Progenitor cell of endocrine pancreas (in vitro differentiated cells): ENCODE results near the gene HSPB9. TPM values are rescaled to one million over a fixed set of nuclear protein-coding genes. Genes with fewer than 3 reads are reported as not detected.
"Not testable (repeated sequence)": the region's sequence is repeated elsewhere in the genome, so short reads cannot be mapped to it uniquely, and the experiment has no call there.

Experiments used
- DNase-seq: peaks from one replicate; pipeline ENCODE4 v3.0.0; 2021; ENCODE audit warnings: low spot score; ENCODE audit not compliant: unreplicated experiment
- H3K27ac Mint-ChIP-seq: 2 replicates; pipeline ENCODE4 v1.8.0; 2021; ENCODE audit warnings: mild to moderate bottlenecking, moderate library complexity, mixed read lengths
- H3K27me3 Mint-ChIP-seq: 2 replicates; pipeline ENCODE4 v1.8.0; 2021; ENCODE audit warnings: mixed read lengths
- H3K36me3 Mint-ChIP-seq: 2 replicates; pipeline ENCODE4 v1.8.0; 2022; ENCODE audit warnings: mixed read lengths; ENCODE audit not compliant: insufficient read depth
- H3K4me1 Mint-ChIP-seq: 2 replicates; pipeline ENCODE4 v1.8.0; 2021; ENCODE audit warnings: low read depth, mixed read lengths
- H3K4me3 Mint-ChIP-seq: 2 replicates; pipeline ENCODE4 v1.8.0; 2021; ENCODE audit warnings: low read depth, mild to moderate bottlenecking, moderate library complexity, mixed read lengths
- H3K9me3 Mint-ChIP-seq: 2 replicates; pipeline ENCODE4 v1.8.0; 2021; ENCODE audit warnings: low read depth, mixed read lengths
- CTCF ChIP-seq: fragments of 200-600 bp; sonication (generic); IDR thresholded peaks from one replicate; pipeline ENCODE4 v1.5.0; 2021; ENCODE audit warnings: antibody characterized with exemption, mild to moderate bottlenecking; ENCODE audit not compliant: unreplicated experiment
- total RNA-seq: library from RNA; stranded (reverse); gene quantifications from 2 replicates; pipeline ENCODE4 v1.2.1, GENCODE V29; 2021

Gene HSPB9
- total RNA-seq, 1 donor from 2014 or later = not detected

DNA sequence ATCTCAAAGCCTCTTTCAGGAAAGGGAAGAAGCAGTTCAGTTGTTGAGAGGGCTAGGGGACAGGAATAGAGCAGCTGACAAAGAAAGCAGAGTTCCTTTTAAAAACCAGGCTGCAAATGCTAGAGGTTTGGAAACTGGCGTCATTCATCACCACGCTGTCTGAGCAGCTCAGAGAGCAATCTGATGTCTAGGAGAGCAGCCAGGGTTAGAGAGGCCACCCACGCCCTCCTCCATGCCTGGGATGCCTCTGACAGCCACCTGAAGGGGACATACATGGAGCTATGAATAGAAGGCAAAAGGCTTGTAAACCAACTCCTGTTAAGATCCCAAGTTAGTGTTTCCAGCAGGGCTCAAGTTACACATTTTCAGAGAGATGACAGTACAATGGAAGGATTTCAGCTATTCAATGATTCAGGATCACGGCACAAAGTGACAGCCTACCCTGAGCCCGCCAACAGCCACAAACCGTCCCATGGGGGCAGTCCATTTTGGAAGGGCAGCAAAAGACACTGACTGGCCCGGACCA is 19.8 kb downstream of the HSPB9 start:
- Mint-ChIP-seq H3K4me3 (no peak overlapping the region), H3K9me3 (no peaks in the 10 kb centered on the region), H3K4me1 (peaks cover 4% of the 10 kb centered on the region), H3K27me3 (no peaks in the 10 kb centered on the region), H3K36me3 (peaks cover 5% of the 10 kb centered on the region), H3K27ac (peak overlapping the region; percentile 80)
- TF ChIP-seq CTCF = no peak
- no peak for DNase-seq

DNA sequence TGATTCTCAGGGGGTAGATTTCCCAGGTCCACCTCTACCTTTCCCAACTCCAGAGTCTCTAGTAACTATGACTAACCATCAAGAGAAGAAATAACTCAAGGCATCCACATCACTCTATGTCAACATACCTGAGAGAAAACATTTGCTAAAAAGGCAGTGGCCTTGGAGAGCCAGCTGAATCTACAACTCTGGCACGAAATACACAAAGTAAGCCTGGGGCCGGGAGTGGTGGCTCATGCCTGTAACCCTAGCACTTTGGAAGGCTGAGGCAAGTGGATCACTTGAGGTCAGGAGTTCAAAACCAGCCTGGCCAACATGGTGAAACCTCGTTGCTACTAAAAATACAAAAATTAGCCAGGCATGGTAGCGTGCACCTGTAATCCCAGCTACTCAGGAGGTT is 20.5 kb downstream of the HSPB9 start:
- not testable (repeated sequence) for H3K27me3 Mint-ChIP-seq, H3K36me3 Mint-ChIP-seq, H3K4me1 Mint-ChIP-seq, H3K9me3 Mint-ChIP-seq, DNase-seq, H3K4me3 Mint-ChIP-seq
- H3K27ac Mint-ChIP-seq = peak overlapping the region; percentile 38

GRCh38 chr17:42146911-42147607 is 24.5 kb downstream of the HSPB9 start:
- TF ChIP-seq CTCF = no peak
- DNase-seq = no peak
- H3K27me3 Mint-ChIP-seq = no peaks in the 10 kb centered on the region
- H3K4me3 Mint-ChIP-seq = no peak overlapping the region
- H3K36me3 Mint-ChIP-seq = peaks cover 3% of the 10 kb centered on the region
- H3K27ac Mint-ChIP-seq = peak overlapping the region; percentile 15
- H3K4me1 Mint-ChIP-seq = peaks cover 8% of the 10 kb centered on the region
- H3K9me3 Mint-ChIP-seq = no peaks in the 10 kb centered on the region

DNA sequence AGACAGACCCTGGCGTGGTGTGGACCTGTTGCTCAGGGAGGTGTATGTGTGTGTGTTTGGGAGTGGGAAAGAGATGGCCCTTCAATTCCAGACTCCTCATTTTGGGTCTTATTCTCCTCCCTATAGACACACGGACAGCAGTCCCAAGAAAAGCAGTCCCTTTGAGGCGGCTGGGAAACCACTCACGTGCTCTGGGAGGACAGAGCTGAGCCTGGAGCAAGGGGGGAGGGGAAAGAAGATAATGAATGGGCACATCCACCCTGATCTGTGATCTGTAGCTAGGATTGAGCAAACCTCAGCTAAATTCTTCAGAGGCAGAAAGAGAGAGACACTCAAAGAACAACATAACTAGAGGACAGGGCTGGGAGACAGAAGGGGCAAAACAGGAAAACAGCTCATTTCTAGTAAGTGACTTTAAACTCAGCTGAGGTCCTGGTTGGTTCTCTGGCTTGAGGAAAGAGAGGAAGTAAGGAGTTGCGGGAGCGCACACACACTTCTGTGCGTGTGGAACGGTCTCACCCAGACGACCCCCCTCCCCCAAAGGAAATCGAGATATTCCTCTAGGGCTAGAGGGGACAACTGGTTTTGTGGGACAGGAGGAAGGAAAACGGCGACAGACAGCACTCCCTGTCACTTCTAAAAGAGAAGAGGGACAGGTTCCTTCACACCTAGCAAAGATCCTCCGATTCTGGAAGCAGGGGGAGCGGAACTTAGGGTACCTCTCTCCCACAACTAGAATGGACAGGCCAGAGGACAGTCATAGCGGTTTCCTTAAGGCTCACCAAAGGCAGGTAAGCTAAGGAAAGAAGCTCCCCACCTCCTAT is 31.5 kb downstream of the HSPB9 start:
- peaks cover 16% of the 10 kb centered on the region for H3K4me1 Mint-ChIP-seq
- H3K27me3 Mint-ChIP-seq = peaks cover 3% of the 10 kb centered on the region
- no peak for DNase-seq
- no peaks in the 10 kb centered on the region for H3K9me3 Mint-ChIP-seq
- no peak for TF ChIP-seq CTCF
- peak overlapping the region; percentile 82 for H3K27ac Mint-ChIP-seq
- H3K4me3 Mint-ChIP-seq = peak overlapping the region; percentile 83
- no peaks in the 10 kb centered on the region for H3K36me3 Mint-ChIP-seq

DNA sequence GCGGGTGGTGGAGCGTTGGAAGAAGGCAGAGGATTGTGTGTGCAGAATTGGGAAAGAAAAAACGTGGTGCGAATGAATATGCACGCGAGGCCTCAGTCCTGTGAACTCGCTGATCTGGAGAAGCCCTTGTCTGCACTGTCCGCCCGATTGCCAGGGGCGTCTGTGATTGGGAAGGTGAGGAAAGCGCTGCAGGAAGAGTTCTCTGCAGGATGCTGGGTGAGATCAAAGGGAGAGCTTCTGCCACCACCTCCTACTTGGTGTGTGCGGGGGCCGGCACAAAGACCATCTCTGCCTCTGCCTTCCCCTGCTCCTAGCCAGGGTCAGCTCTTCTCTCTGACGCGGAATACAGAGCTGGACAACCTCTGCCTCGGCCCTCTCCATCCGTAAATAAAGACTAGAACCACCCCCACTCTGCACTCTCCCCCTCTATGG is 33.0 kb downstream of the HSPB9 start:
- TF ChIP-seq CTCF = no peak
- H3K9me3 Mint-ChIP-seq = no peaks in the 10 kb centered on the region
- peaks cover 16% of the 10 kb centered on the region for H3K4me1 Mint-ChIP-seq
- H3K27me3 Mint-ChIP-seq = peaks cover 3% of the 10 kb centered on the region
- peak overlapping the region; percentile 83 for H3K4me3 Mint-ChIP-seq
- no peaks in the 10 kb centered on the region for H3K36me3 Mint-ChIP-seq
- no peak for DNase-seq
- H3K27ac Mint-ChIP-seq = peak overlapping the region; percentile 82
